Measurements from ENCODE around the gene FBN2.

DNA sequence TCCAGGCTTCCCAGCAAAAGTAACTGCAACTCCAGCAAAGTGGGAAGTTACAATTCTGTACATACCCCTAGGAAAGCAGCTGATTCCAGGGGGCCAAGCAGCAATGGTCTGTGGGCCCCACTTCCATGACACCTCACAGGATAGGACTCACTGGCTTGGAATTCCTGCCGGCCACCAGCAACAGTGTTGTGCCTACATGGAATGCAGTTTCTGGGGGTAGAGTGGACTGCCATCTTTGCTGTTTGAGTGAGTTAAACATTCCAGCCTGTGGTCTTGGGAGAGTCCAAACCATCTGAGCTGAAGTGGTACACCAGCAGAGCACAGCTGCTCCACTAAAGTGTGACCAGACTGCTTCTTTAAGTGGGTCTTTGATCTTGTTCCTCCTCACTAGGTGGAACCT lies 13.4 kb upstream of the FBN2 start:
- TF ChIP-seq CTCF (conservative IDR thresholded peaks at IDR 0.05; ENCODE audit: low read depth, low read length) (no peak), EZH2 (IDR thresholded peaks at IDR 0.05; ENCODE audit: borderline replicate concordance, low read depth, low read length, poor library complexity, severe bottlenecking) (no peak)

Data from A673 (cell line).